Activated T-cell treated with anti-CD3 and anti-CD28 coated beads, Interleukin-2, amount 50 U/mL, for 4 hours (primary cell): Measurements from ENCODE around the gene RPL4. TPM values are rescaled to one million over a fixed set of nuclear protein-coding genes. Genes with fewer than 3 reads are reported as not detected.

Experiments used
- ATAC-seq, 2 donors: fragments of 200-7000 bp; cut with Tn5 transposase; one replicate each; pipeline ENCODE4 v1.10.0; 2021
- DNase-seq: peaks from one replicate; pipeline ENCODE4 v3.0.0-alpha.2; 2020
- H3K27me3 Mint-ChIP-seq: one replicate; pipeline ENCODE4 v1.8.0; 2021; ENCODE audit warnings: low read depth, mixed read lengths
- H3K36me3 Mint-ChIP-seq: one replicate; pipeline ENCODE4 v1.8.0; 2022; ENCODE audit warnings: mixed read lengths; ENCODE audit not compliant: insufficient read depth
- H3K4me1 Mint-ChIP-seq: one replicate; pipeline ENCODE4 v1.8.0; 2021; ENCODE audit warnings: low read depth, mixed read lengths
- H3K4me3 Mint-ChIP-seq: one replicate; pipeline ENCODE4 v1.8.0; 2021; ENCODE audit warnings: mild to moderate bottlenecking, moderate library complexity, mixed read lengths
- H3K9me3 Mint-ChIP-seq: one replicate; pipeline ENCODE4 v1.8.0; 2021; ENCODE audit warnings: mixed read lengths
- total RNA-seq, 3 donors: library from RNA; stranded (reverse); gene quantifications; one replicate each; pipeline ENCODE4 v1.2.1, GENCODE V29; 2021

The RPL4 gene
- total RNA-seq, 3 donors from 2014 or later, result 4,816 to 5,229 (median 5,007) TPM

- Mint-ChIP-seq H3K36me3 (peaks cover 10% of the 10 kb centered on the region), H3K4me3 (no peak overlapping the region), H3K9me3 (no peaks in the 10 kb centered on the region), H3K4me1 (peaks cover 6% of the 10 kb centered on the region), H3K27me3 (no peaks in the 10 kb centered on the region)
- no peak for ATAC-seq
- no peak for DNase-seq
These were observed 50.5 kb downstream of the RPL4 start for GRCh38 chr15:66454143-66454542.

GRCh38 chr15:66452971-66453580 lies 51.6 kb downstream of the RPL4 start:
- peaks cover 13% of the 10 kb centered on the region for H3K36me3 Mint-ChIP-seq
- DNase-seq (no peak), ATAC-seq (no peak)
- H3K4me1 Mint-ChIP-seq, result peaks cover 4% of the 10 kb centered on the region
- no peaks in the 10 kb centered on the region for H3K27me3 Mint-ChIP-seq
- H3K4me3 Mint-ChIP-seq, result no peak overlapping the region
- H3K9me3 Mint-ChIP-seq, result no peaks in the 10 kb centered on the region

DNA sequence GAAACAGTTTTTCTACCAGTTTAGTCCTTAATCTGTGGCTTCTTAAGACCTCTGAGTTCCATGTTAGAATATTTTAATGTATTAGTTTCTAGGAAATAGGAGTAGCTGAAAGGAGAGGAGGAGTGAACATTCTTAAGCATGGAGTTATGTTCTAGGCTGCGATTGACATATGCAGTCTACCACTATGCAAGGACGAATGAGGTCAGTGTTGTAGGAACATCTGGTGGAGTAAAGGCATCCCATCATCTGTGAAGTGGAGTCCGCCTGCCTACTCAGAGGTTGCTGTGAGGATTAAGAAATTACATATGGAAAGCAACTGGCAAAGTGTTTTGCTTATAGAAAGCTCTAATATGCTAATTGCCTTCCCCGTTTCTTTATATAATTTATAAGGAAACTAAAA lies 52.2 kb downstream of the RPL4 start:
- H3K9me3 Mint-ChIP-seq, result no peaks in the 10 kb centered on the region
- H3K4me1 Mint-ChIP-seq, result peaks cover 4% of the 10 kb centered on the region
- no peaks in the 10 kb centered on the region for H3K27me3 Mint-ChIP-seq
- H3K4me3 Mint-ChIP-seq, result no peak overlapping the region
- peaks cover 14% of the 10 kb centered on the region for H3K36me3 Mint-ChIP-seq
- ATAC-seq (no peak), DNase-seq (no peak)

Other genes starting within 250 kb of the RPL4 start
- gene DIS3L, start 211.3 kb downstream of the RPL4 start, total RNA-seq, result 10 to 100 TPM; 22.7 to 32.1 (median 26.3) TPM
- gene TIPIN, start 148.2 kb downstream of the RPL4 start, total RNA-seq, result 10 to 100 TPM; 63.8 to 79.6 (median 69.3) TPM
- gene MAP2K1, start 117.9 kb downstream of the RPL4 start, total RNA-seq, result 10 to 100 TPM; 71.8 to 77.6 (median 75.3) TPM
- gene SNAPC5, start 7.1 kb downstream of the RPL4 start, total RNA-seq, result 10 to 100 TPM; 45.2 to 59.9 (median 53.3) TPM
- 10 to 100 TPM; 32.5 to 35.0 (median 32.8) TPM for gene ZWILCH, start 471 bp upstream of the RPL4 start, total RNA-seq
- not detected for gene LCTL, start 61.1 kb upstream of the RPL4 start, total RNA-seq
- under 1 TPM; 0.05 to 0.25 (median 0.08) TPM for gene SMAD6, start 197.4 kb upstream of the RPL4 start, total RNA-seq